Upper lobe of right lung (tissue), 1 donor: ENCODE results near the gene CACNG1. TPM values are rescaled to one million over a fixed set of nuclear protein-coding genes. Genes with fewer than 3 reads are reported as not detected.
A peak's percentile ranks its signal among the peaks of the same experiment; 100 is the strongest.

Source experiments
- ATAC-seq: fragments of 200-7000 bp; cut with Tn5 transposase; one replicate; pipeline ENCODE4 v1.9.1; 2020; ENCODE audit warnings: mild to moderate bottlenecking, moderate library complexity
- DNase-seq: peaks from one replicate; pipeline ENCODE4 v3.0.0-alpha.2; 2020
- H3K27ac ChIP-seq: fragments of 200-600 bp; one replicate; pipeline ENCODE4 v1.8.0; 2022
- H3K27me3 ChIP-seq: fragments of 200-600 bp; one replicate; pipeline ENCODE4 v1.8.0; 2022; ENCODE audit warnings: mild to moderate bottlenecking
- H3K36me3 ChIP-seq: fragments of 200-600 bp; one replicate; pipeline ENCODE4 v1.8.0; 2022
- H3K4me1 ChIP-seq: fragments of 200-600 bp; one replicate; pipeline ENCODE4 v1.8.0; 2022
- H3K4me3 ChIP-seq: fragments of 200-600 bp; one replicate; pipeline ENCODE4 v1.8.0; 2022; ENCODE audit warnings: mild to moderate bottlenecking
- H3K9me3 ChIP-seq: fragments of 200-600 bp; one replicate; pipeline ENCODE4 v1.8.0; 2022
- CTCF ChIP-seq: fragments of 200-600 bp; IDR thresholded peaks from one replicate; pipeline ENCODE4 v1.8.0; 2022; ENCODE audit warnings: antibody characterized with exemption
- intact Hi-C: fragments of 100-400 bp; cut with DNase I; formaldehyde crosslinking; loops from one replicate; pipeline ENCODE4 v1.11.0; 2022
- total RNA-seq: library from RNA; stranded (reverse); fragmentation: NEBNext Ultra II Directional; extraction: Animal tissue kit (Norgen Biotek cat#: 25700); gene quantifications from one replicate; pipeline ENCODE4 v1.2.1, GENCODE V29; 2021
- donor health status: DM: no; HTN: yes; CAD: no; lungs with severe emphysema.

The CACNG1 gene
- total RNA-seq, 1 donor from 2014 or later, result not detected

- ATAC-seq, result no peak
- Histone ChIP-seq H3K27ac (no peak overlapping the region), H3K36me3 (no peaks in the 10 kb centered on the region), H3K4me3 (no peak overlapping the region), H3K27me3 (no peaks in the 10 kb centered on the region), H3K9me3 (no peaks in the 10 kb centered on the region), H3K4me1 (no peaks in the 10 kb centered on the region)
- TF ChIP-seq CTCF, result no peak
- DNase-seq, result no peak
- intact Hi-C loops, result no loop called here
Measured at GRCh38 chr17:67021196-67021595, 23.2 kb upstream of the CACNG1 start.

GRCh38 chr17:67021743-67022450, 22.5 kb upstream of the CACNG1 start:
- H3K36me3 ChIP-seq, result no peaks in the 10 kb centered on the region
- H3K27me3 ChIP-seq, result no peaks in the 10 kb centered on the region
- no peak for ATAC-seq
- no peak for TF ChIP-seq CTCF
- intact Hi-C loops, result no loop called here
- no peaks in the 10 kb centered on the region for H3K9me3 ChIP-seq
- no peaks in the 10 kb centered on the region for H3K4me1 ChIP-seq
- H3K4me3 ChIP-seq, result no peak overlapping the region
- DNase-seq, result no peak
- H3K27ac ChIP-seq, result no peak overlapping the region

GRCh38 chr17:67022451-67022810, 21.9 kb upstream of the CACNG1 start:
- Histone ChIP-seq H3K36me3 (no peaks in the 10 kb centered on the region), H3K27ac (no peak overlapping the region), H3K9me3 (no peaks in the 10 kb centered on the region), H3K4me1 (no peaks in the 10 kb centered on the region), H3K4me3 (no peak overlapping the region), H3K27me3 (no peaks in the 10 kb centered on the region)
- DNase-seq (no peak), ATAC-seq (no peak)
- intact Hi-C loops, result no loop called here
- TF ChIP-seq CTCF, result no peak

GRCh38 chr17:67024736-67025135, 19.6 kb upstream of the CACNG1 start:
- no peak overlapping the region for H3K27ac ChIP-seq
- ATAC-seq, result no peak
- H3K36me3 ChIP-seq, result no peaks in the 10 kb centered on the region
- no peak for TF ChIP-seq CTCF
- no peaks in the 10 kb centered on the region for H3K4me1 ChIP-seq
- H3K9me3 ChIP-seq, result no peaks in the 10 kb centered on the region
- DNase-seq, result no peak
- H3K27me3 ChIP-seq, result no peaks in the 10 kb centered on the region
- no peak overlapping the region for H3K4me3 ChIP-seq
- intact Hi-C loops, result no loop called here

- ATAC-seq (peak; percentile 57), DNase-seq (peak; percentile 74)
- Histone ChIP-seq H3K36me3 (no peaks in the 10 kb centered on the region), H3K9me3 (no peaks in the 10 kb centered on the region), H3K4me1 (no peaks in the 10 kb centered on the region), H3K4me3 (no peak overlapping the region), H3K27ac (no peak overlapping the region), H3K27me3 (no peaks in the 10 kb centered on the region)
- TF ChIP-seq CTCF, result no peak
- intact Hi-C loops, result no loop called here
Measured at GRCh38 chr17:67025216-67025792, 19.1 kb upstream of the CACNG1 start.
